C4-2B (cell line): ENCODE measurements around the gene FCRLA.

ENCODE experiments used
- H3K27ac ChIP-seq: fragments of 450-650 bp; 2 replicates; pipeline ENCODE4 v1.5.1; 2017
- CTCF ChIP-seq: fragments of 450-650 bp; conservative IDR thresholded peaks from 2 replicates; pipeline ENCODE4 v1.5.1; 2017; ENCODE audit warnings: mild to moderate bottlenecking
- ZFX ChIP-seq: fragments of 450-650 bp; IDR thresholded peaks from 2 replicates; pipeline ENCODE4 v1.6.1; 2017

FCRLA gene

GRCh38 chr1:161733526-161733925, 26.5 kb downstream of the FCRLA start:
- TF ChIP-seq CTCF (no peak), ZFX (no peak)

GRCh38 chr1:161735837-161736236, 28.8 kb downstream of the FCRLA start:
- H3K27ac ChIP-seq = no peak overlapping the region
- TF ChIP-seq ZFX (no peak), CTCF (no peak)

More at GRCh38 chr1:161733526-161733925, 26.5 kb downstream of the FCRLA start:
- H3K27ac ChIP-seq = no peak overlapping the region

GRCh38 chr1:161736335-161736969, 29.4 kb downstream of the FCRLA start:
- no peak overlapping the region for H3K27ac ChIP-seq
- no peak for TF ChIP-seq ZFX
- TF ChIP-seq CTCF = no peak

GRCh38 chr1:161737625-161738024, 30.6 kb downstream of the FCRLA start:
- TF ChIP-seq CTCF = no peak
- no peak for TF ChIP-seq ZFX
- no peak overlapping the region for H3K27ac ChIP-seq

GRCh38 chr1:161738627-161739287, 31.7 kb downstream of the FCRLA start:
- no peak overlapping the region for H3K27ac ChIP-seq
- TF ChIP-seq ZFX (no peak), CTCF (peak; percentile 50)

GRCh38 chr1:161739865-161740566, 33.0 kb downstream of the FCRLA start:
- no peak overlapping the region for H3K27ac ChIP-seq
- no peak for TF ChIP-seq CTCF
- TF ChIP-seq ZFX = no peak

- TF ChIP-seq CTCF = no peak
- no peak for TF ChIP-seq ZFX
- H3K27ac ChIP-seq = no peak overlapping the region
These were observed 33.9 kb downstream of the FCRLA start for GRCh38 chr1:161740921-161741320.
